ENCODE results near the gene ABHD16A.
"Not testable (repeated sequence)": the region's sequence is repeated elsewhere in the genome, so short reads cannot be mapped to it uniquely, and the experiment has no call there.

The ABHD16A gene

DNA sequence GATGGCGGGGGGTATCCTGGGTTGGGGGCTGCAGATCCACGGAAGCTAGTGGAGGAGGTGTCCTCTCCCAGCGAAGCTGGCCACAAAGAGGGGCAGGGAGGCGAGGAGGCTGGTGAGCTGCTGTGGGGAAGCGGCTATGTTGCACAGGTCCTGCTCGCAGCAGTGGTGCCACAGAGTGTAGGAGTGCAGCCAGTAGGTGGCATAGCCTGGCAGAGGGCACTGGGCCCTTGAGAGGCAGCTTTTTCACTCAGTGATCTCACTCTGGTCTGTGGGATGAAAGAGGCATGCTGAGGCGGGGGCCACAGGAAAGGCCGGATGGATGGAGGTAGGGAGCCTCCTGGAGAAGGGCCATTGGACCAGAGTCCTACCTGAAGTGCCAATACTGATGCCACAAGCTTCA, 9.2 kb upstream of the ABHD16A start:
- no peaks in the 10 kb centered on the region for H3K36me3 ChIP-seq (ENCODE audit: insufficient read depth, low read length)
- no peaks in the 10 kb centered on the region for H3K9me3 ChIP-seq (ENCODE audit: control insufficient read depth, insufficient read depth, low read length)
- H3K9ac ChIP-seq (ENCODE audit: low read depth, low read length), result no peak overlapping the region
- peaks cover 16% of the 10 kb centered on the region for H3K4me1 ChIP-seq (ENCODE audit: insufficient read depth, low read length)

DNA sequence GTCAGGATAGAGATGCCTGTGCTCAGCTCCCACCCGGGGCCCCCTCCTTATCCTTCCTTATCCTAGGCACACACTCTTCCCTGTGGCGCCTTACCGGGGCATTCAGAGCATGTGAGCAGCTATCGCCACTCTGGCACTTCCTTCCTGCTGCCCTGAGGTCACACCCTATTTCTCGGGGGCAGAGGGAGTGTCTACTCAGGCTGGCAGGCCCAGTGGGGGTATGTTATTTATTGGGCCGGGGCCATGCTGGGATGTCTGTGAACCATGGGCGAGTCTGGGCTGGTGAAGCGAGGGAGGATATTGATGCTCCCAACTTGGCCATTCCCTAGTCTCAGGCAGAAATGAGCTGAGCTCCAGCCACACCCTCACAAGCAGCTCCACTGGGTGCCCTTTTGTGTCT, 8.1 kb upstream of the ABHD16A start:
- H3K9ac ChIP-seq (ENCODE audit: low read depth, low read length), result no peak overlapping the region
- H3K4me1 ChIP-seq (ENCODE audit: insufficient read depth, low read length), result peaks cover 16% of the 10 kb centered on the region
- H3K36me3 ChIP-seq (ENCODE audit: insufficient read depth, low read length), result no peaks in the 10 kb centered on the region
- H3K9me3 ChIP-seq (ENCODE audit: control insufficient read depth, insufficient read depth, low read length), result no peaks in the 10 kb centered on the region

DNA sequence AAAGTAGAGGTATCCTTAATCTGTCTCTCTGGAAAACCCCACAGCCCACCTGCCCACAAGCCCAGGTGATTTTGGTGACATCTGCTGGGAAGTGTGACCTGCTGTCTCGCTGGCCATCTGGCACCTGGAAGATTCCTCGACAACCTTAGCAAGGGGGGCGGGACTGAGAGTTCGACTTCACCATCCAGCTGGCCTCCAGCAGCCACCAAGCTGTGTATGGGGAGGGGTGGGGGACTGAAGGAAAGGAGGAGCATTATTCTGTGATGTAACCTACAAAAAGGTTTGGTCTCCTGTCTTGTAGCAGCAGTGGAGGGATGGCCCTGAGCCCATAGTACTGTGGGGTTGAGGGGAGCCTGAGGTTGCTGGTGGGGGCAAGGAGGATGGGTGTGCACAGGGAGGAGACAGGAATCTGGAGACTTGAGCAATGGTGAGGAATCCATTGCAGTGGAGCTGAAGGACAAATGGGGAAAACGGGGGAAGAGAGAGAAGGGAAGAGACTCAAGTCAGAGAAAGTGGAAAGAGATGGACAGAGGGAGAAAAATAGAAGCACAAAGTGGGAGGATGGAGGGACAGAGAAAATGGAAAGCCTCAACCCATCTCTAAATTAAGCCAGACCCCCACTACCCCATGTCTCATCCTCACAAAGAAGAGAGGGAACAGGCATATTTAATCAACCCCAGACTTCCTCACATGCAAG, 7.5 kb upstream of the ABHD16A start:
- H3K4me1 ChIP-seq (ENCODE audit: insufficient read depth, low read length), result peaks cover 16% of the 10 kb centered on the region
- no peaks in the 10 kb centered on the region for H3K9me3 ChIP-seq (ENCODE audit: control insufficient read depth, insufficient read depth, low read length)
- H3K9ac ChIP-seq (ENCODE audit: low read depth, low read length), result no peak overlapping the region
- no peaks in the 10 kb centered on the region for H3K36me3 ChIP-seq (ENCODE audit: insufficient read depth, low read length)

DNA sequence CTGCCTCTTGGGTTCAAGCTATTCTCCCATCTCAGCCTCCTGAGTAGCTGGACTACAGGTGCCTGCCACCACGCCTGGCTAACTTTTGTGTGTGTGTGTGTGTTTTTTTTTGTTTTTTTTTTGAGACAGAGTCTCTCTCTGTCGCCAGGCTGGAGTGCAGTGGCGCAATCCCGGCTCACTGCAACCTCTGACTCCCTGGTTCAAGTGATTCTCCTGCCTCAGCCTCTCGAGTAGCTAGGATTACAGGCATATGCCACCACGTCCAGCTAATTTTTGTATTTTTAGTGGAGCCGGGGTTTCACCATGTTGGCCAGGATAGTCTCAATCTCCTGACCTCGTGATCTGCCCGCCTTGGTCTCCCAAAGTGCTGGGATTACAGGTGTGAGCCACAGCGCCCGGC, 6.0 kb upstream of the ABHD16A start:
- not testable (repeated sequence) for H3K9ac ChIP-seq (ENCODE audit: low read depth, low read length); H3K9me3 ChIP-seq (ENCODE audit: control insufficient read depth, insufficient read depth, low read length); H3K36me3 ChIP-seq (ENCODE audit: insufficient read depth, low read length)
- H3K4me1 ChIP-seq (ENCODE audit: insufficient read depth, low read length), result peaks cover 12% of the 10 kb centered on the region

DNA sequence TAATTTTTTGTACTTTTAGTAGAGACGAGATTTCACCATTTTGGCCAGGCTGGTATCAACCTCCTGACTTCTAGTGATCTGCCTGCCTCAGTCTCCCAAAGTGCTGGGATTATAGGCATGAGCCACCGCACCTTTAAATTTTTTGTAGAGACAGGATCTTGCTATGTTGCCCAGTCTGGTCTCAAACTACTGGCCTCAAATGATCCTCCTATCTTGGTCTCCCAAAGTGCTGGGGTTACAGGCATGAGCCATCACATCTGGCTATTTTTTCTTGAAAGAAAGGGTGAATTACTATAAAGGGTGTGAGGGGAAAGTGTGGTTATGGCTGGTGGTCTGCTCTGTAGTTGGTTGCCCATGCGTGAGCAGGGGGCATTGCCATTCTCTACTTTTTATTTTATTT, 5.1 kb upstream of the ABHD16A start:
- no peaks in the 10 kb centered on the region for H3K36me3 ChIP-seq (ENCODE audit: insufficient read depth, low read length)
- no peaks in the 10 kb centered on the region for H3K9me3 ChIP-seq (ENCODE audit: control insufficient read depth, insufficient read depth, low read length)
- no peak overlapping the region for H3K9ac ChIP-seq (ENCODE audit: low read depth, low read length)
- peaks cover 3% of the 10 kb centered on the region; the same call in 1 of the 2 replicates for H3K4me1 ChIP-seq (ENCODE audit: insufficient read depth, low read length)

DNA sequence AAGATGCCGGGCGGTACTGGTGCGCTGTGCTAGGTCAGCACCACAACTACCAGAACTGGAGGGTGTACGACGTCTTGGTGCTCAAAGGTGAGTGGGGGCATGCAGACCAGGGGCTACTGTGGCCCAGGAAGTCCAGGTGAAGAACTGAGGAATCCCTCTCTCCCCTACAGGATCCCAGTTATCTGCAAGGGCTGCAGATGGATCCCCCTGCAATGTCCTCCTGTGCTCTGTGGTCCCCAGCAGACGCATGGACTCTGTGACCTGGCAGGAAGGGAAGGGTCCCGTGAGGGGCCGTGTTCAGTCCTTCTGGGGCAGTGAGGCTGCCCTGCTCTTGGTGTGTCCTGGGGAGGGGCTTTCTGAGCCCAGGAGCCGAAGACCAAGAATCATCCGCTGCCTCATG, 4.6 kb upstream of the ABHD16A start:
- H3K9me3 ChIP-seq (ENCODE audit: control insufficient read depth, insufficient read depth, low read length), result no peaks in the 10 kb centered on the region
- peaks cover 3% of the 10 kb centered on the region; the same call in 1 of the 2 replicates for H3K4me1 ChIP-seq (ENCODE audit: insufficient read depth, low read length)
- H3K36me3 ChIP-seq (ENCODE audit: insufficient read depth, low read length), result no peaks in the 10 kb centered on the region
- no peak overlapping the region for H3K9ac ChIP-seq (ENCODE audit: low read depth, low read length)

DNA sequence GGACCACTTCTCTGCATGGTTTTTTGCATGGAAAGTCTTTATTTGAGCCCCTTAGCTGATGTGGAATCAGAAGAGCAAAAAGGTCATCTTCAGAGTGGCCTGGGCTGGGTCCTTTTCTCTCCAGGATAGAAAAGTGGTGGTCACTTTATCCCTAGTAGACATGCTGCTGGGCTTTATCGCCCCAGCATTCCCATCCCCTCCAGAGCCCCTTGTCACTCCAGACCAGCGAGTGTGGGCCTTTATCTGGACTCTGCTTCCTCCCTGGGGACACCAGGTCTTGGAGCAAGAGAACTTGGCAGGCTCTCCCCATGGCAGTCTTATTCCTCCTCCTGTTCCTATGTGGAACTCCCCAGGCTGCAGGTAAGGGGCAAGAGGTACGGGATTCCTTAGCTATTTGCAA, 3.5 kb upstream of the ABHD16A start, which contains the start of gene LY6G6F:
Gene LY6G6F, plus strand, starts transcription at position 268 of the 400 bp plus-strand sequence. Its CDS starts 41 bp downstream, at position 309.
- Histone ChIP-seq H3K9ac (ENCODE audit: low read depth, low read length) (no peak within 1 kb of the TSS), H3K4me1 (ENCODE audit: insufficient read depth, low read length) (peaks cover 9% of the 10 kb centered on the region), H3K9me3 (ENCODE audit: control insufficient read depth, insufficient read depth, low read length) (no peaks in the 10 kb centered on the region), H3K36me3 (ENCODE audit: insufficient read depth, low read length) (no peaks in the 10 kb centered on the region)

DNA sequence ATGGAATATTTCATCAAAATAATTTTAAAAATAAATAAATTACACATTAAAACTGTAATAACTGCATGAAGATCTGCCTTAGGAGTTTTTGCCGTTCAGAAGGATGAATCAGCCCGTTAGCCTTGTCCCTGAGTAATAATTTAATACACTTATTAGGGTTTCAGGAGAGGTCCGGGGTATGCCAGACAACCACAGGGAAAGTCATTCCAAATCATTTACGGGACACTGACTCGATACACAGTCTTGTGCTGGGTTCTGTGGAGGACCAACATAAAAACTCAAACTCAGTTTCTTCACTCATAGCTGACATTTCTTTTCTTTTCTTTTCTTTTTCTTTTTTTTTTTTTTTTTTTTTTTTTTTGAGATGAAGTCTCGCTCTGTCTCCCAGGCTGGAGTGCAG, 2.8 kb upstream of the ABHD16A start:
- no peaks in the 10 kb centered on the region for H3K9me3 ChIP-seq (ENCODE audit: control insufficient read depth, insufficient read depth, low read length)
- H3K9ac ChIP-seq (ENCODE audit: low read depth, low read length), result no peak overlapping the region
- peaks cover 11% of the 10 kb centered on the region for H3K4me1 ChIP-seq (ENCODE audit: insufficient read depth, low read length)
- H3K36me3 ChIP-seq (ENCODE audit: insufficient read depth, low read length), result no peaks in the 10 kb centered on the region

DNA sequence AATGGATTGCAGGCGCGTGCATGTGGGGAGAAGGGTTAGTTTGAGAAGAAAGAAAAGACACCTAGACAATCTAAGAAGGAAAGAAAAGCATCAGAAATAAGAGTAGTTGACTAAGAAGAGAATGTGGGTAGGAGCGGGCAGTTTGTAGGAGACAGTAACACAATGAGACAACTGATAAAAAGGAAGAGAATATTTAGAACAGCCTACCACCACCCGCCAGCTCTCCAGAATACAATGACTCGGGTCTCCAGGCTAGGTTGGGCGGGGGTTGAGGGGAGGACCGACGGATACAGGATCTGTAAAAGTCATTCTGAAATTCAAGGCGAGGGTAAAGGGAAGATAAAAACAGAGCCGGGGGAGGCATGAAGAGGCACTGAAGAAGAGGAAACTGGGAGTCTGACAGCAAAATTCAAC, 712 bp downstream of the ABHD16A start:
- Histone ChIP-seq H3K9ac (ENCODE audit: low read depth, low read length) (peak overlapping the region; percentile 69), H3K4me1 (ENCODE audit: insufficient read depth, low read length) (peaks cover 7% of the 10 kb centered on the region; the same call in 1 of the 2 replicates), H3K9me3 (ENCODE audit: control insufficient read depth, insufficient read depth, low read length) (no peaks in the 10 kb centered on the region), H3K36me3 (ENCODE audit: insufficient read depth, low read length) (0 out of 2 replicates have a peak, but pooled peaks cover 3% of the 10 kb centered on the region)

DNA sequence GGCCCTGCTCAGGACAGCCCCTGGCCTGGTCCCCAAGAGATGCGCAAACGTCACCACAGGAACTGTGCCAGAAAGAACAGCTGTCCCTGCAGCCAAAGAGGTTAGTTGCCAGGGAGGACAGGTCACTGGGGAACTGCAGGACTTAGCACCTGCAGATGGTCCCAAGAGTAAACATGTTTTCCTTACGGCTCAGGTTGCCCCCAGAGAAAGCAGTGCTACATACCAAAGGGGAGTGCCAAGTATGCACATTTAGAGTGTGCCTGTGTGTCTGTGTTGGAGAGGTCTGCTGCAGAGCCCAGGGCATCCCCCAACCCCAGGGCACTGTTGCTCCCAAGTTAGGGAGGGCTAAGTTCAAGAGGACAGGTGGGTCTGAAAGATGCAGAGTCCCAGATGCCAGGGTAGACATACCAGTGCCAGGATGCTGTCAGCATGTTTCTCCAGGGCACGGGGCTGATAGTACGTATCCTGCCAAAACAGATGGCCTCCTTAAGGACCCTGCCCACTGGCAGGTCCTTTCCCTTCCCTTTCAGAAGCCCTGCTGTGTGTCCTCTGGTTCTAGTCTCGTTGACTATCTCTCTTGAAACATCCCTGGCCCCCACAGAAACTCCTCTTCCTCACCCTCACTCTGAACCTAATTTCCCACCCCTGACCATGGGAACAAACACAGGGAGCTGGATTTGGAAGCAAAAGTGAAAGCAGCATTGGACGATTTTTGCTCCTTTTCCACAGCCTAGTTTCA, 1.3 kb downstream of the ABHD16A start:
- Histone ChIP-seq H3K36me3 (ENCODE audit: insufficient read depth, low read length) (0 out of 2 replicates have a peak, but pooled peaks cover 3% of the 10 kb centered on the region), H3K9me3 (ENCODE audit: control insufficient read depth, insufficient read depth, low read length) (no peaks in the 10 kb centered on the region), H3K4me1 (ENCODE audit: insufficient read depth, low read length) (peaks cover 7% of the 10 kb centered on the region; the same call in 1 of the 2 replicates), H3K9ac (ENCODE audit: low read depth, low read length) (peak overlapping the region; percentile 69)

DNA sequence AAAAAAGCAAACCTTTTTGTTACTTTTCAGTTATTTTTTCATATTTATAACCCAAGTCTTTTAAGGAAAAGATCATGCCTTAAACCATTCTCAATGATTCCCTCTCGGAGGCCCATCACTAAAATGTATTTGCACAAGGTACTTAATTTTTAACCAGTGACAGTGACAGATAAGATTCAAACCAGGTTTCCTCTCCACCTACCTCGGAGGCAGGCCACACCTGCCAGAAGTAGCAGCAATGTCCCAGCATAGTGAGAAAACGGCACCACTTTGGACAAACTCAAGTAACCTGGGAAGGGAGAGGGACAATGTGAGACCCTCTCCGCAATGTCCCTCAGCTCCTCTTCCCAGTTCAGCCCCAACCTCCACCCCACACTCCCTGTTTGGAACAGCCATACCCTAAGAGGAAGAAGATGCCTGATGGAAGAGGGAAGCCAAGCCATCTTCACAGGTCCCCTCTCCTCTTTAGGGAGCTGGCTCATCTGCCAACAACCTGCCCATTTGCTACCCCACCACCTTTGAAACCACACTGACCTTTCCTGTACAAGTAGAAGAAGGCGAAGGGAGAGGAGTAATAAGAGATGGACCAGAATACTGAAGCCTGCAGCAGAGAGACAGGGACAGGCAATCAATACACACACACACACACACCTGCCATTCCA, 2.3 kb downstream of the ABHD16A start:
- no peak overlapping the region for H3K9ac ChIP-seq (ENCODE audit: low read depth, low read length)
- H3K36me3 ChIP-seq (ENCODE audit: insufficient read depth, low read length), result 0 out of 2 replicates have a peak, but pooled peaks cover 3% of the 10 kb centered on the region
- H3K4me1 ChIP-seq (ENCODE audit: insufficient read depth, low read length), result peaks cover 7% of the 10 kb centered on the region; the same call in 1 of the 2 replicates
- H3K9me3 ChIP-seq (ENCODE audit: control insufficient read depth, insufficient read depth, low read length), result no peaks in the 10 kb centered on the region

DNA sequence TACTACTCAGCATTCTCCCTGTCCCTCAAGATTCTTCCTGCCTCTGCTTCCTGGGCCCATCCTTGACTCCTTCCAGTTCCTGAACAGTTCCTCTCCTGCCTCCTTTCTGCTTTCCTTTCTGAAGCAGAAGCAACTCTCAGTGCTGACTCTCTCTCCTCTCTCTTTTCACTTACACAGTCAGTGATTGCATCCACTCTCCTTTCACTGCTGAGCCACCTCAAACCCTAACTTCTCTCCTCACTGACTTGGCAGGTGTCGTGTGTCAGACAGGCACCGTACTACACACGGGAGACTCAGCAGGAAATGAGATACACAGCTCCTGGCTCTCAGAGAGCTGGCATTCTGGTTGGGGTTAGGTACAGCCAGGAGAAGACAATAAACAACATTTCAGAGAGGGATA, 5.6 kb downstream of the ABHD16A start:
- peaks cover 3% of the 10 kb centered on the region; the same call in 1 of the 2 replicates for H3K36me3 ChIP-seq (ENCODE audit: insufficient read depth, low read length)
- peaks cover 7% of the 10 kb centered on the region; the same call in 1 of the 2 replicates for H3K4me1 ChIP-seq (ENCODE audit: insufficient read depth, low read length)
- H3K9ac ChIP-seq (ENCODE audit: low read depth, low read length), result no peak overlapping the region
- no peaks in the 10 kb centered on the region for H3K9me3 ChIP-seq (ENCODE audit: control insufficient read depth, insufficient read depth, low read length)

DNA sequence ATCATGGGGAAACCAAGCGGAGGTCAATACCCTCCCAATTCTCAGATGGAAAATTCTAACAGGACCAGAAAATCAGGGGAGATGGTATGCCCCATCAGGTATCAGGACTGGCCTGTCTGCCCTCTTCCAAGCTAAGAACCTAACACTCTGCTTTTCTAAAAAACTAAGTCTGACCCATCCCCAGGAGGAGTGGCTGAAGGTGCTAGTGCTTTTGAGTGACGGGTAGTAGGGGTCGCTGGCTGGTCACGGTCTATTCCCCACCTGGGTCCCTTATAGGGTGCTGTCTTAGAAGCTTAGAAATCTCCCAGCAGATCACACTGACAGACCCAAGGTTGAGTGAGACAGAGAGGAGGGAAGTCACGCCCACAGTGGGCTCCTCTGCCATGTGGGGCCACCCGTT, 9.6 kb downstream of the ABHD16A start:
- no peak overlapping the region for H3K9ac ChIP-seq (ENCODE audit: low read depth, low read length)
- H3K9me3 ChIP-seq (ENCODE audit: control insufficient read depth, insufficient read depth, low read length), result no peaks in the 10 kb centered on the region
- peaks cover 8% of the 10 kb centered on the region for H3K36me3 ChIP-seq (ENCODE audit: insufficient read depth, low read length)
- peaks cover 6% of the 10 kb centered on the region; the same call in 1 of the 2 replicates for H3K4me1 ChIP-seq (ENCODE audit: insufficient read depth, low read length)

DNA sequence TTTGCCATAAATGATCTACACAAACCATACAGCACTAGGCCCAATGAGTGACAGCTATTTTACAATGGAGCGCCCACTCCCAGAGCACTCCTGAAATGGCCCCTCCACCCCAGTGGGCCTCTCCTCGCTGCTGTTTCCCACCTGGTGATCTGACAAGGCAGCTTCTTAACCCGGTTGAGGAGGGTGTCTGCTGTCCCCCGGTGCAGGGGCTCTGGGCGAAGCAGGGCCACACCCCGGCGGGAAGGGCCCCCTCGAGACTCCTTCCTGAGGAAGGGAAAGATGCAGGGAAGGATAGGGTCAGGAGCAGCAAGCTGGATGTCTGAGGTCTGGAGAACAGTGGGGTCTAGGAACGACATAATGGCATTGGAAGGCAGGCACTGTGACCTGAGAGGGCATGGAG, 10.2 kb downstream of the ABHD16A start:
- no peaks in the 10 kb centered on the region for H3K9me3 ChIP-seq (ENCODE audit: control insufficient read depth, insufficient read depth, low read length)
- H3K36me3 ChIP-seq (ENCODE audit: insufficient read depth, low read length), result peaks cover 13% of the 10 kb centered on the region
- no peak overlapping the region for H3K9ac ChIP-seq (ENCODE audit: low read depth, low read length)

More for the DNA sequence above, 10.2 kb downstream of the ABHD16A start:
- H3K4me1 ChIP-seq (ENCODE audit: insufficient read depth, low read length), result peaks cover 6% of the 10 kb centered on the region; the same call in 1 of the 2 replicates

Data from ES-I3 (cell line).